H1 (cell line): ENCODE measurements around the gene INSYN2A. TPM values are rescaled to one million over a fixed set of nuclear protein-coding genes. Genes with fewer than 3 reads are reported as not detected.

Experiments
- CTCF ChIA-PET: fragments of 300-600 bp; sonication (Branson Sonifier 250); formaldehyde crosslinking; loops from one replicate; lab custom pipeline; 2021; ENCODE audit not compliant: partially characterized antibody; lab: Charles Lee
- POLR2A ChIA-PET: fragments of 300-600 bp; sonication (Branson Sonifier 250); formaldehyde crosslinking; loops from one replicate; lab custom pipeline; 2021; ENCODE audit warnings: inconsistent platforms; ENCODE audit not compliant: partially characterized antibody; lab: Charles Lee
- DNase-seq, 2 experiments: peaks; one replicate each; pipeline versions ENCODE4 v3.0.0 to v3.0.0-alpha.2; 2010 to 2022; ENCODE audit warnings: low spot score in 2 of 2, low read depth in 1 of 2, mixed read lengths in 1 of 2
- FAIRE-seq: peaks from 2 replicates; lab custom pipeline; 2011; peaks lifted over from hg19 to GRCh38; lab: Jason Lieb, UNC
- H2AFZ ChIP-seq: 2 replicates; pipeline ENCODE4 v1.8.1; 2012; ENCODE audit warnings: low read length, inconsistent platforms
- H2AK5ac ChIP-seq: 2 replicates; pipeline ENCODE4 v1.6.1; 2013; ENCODE audit warnings: low read depth, low read length
- H2BK120ac ChIP-seq: replicated peaks from 2 replicates; pipeline ENCODE3; 2013; ENCODE audit warnings: low read depth, low read length, inconsistent platforms
- H2BK12ac ChIP-seq: 2 replicates; pipeline ENCODE4 v1.6.1; 2013; ENCODE audit warnings: low read depth, low read length
- H2BK15ac ChIP-seq: 2 replicates; pipeline ENCODE4 v1.6.1; 2013; ENCODE audit warnings: low read length
- H2BK20ac ChIP-seq: 2 replicates; pipeline ENCODE4 v1.6.1; 2013; ENCODE audit warnings: low read length
- H2BK5ac ChIP-seq: 2 replicates; pipeline ENCODE4 v1.6.1; 2013; ENCODE audit warnings: low read depth, low read length
- H3K14ac ChIP-seq: 2 replicates; pipeline ENCODE4 v1.6.1; 2013; ENCODE audit warnings: inconsistent platforms; ENCODE audit not compliant: insufficient read length
- H3K18ac ChIP-seq: 2 replicates; pipeline ENCODE4 v1.6.1; 2013; ENCODE audit warnings: low read length; ENCODE audit errors: extremely low read depth
- H3K23ac ChIP-seq: 2 replicates; pipeline ENCODE4 v1.6.1; 2013; ENCODE audit warnings: inconsistent platforms; ENCODE audit not compliant: insufficient read length
- H3K23me2 ChIP-seq: 2 replicates; pipeline ENCODE4 v1.6.1; 2013; ENCODE audit warnings: low read depth, low read length
- H3K27ac ChIP-seq: 2 replicates; pipeline ENCODE4 v1.6.1; 2011; ENCODE audit warnings: low read depth, low read length, inconsistent platforms
- H3K27me3 ChIP-seq, 4 experiments: replicated peaks in 1 of 4; 1 replicate in 1 of 4; 2 replicates in 3 of 4; pipeline versions ENCODE4 v1.6.1 to v1.8.1; 2011 to 2013; ENCODE audit warnings: low read length in 3 of 4, mild to moderate bottlenecking in 3 of 4, inconsistent platforms in 2 of 4, mixed read lengths in 2 of 4, moderate library complexity in 1 of 4; ENCODE audit not compliant: control insufficient read depth in 3 of 4, insufficient read depth in 3 of 4; ENCODE audit errors: extremely low read depth in 1 of 4
- H3K36me3 ChIP-seq, 4 experiments: 2 replicates each; pipeline versions ENCODE4 v1.6.1 to v1.8.1; 2011 to 2013; ENCODE audit warnings: mild to moderate bottlenecking in 4 of 4, low read length in 3 of 4, moderate library complexity in 2 of 4, control low read depth in 1 of 4, inconsistent platforms in 1 of 4; ENCODE audit not compliant: insufficient read depth in 4 of 4, control insufficient read depth in 2 of 4
- H3K4ac ChIP-seq: replicated peaks from 2 replicates; pipeline ENCODE3; 2013; ENCODE audit warnings: low read length, low read depth, mixed read lengths, inconsistent platforms; ENCODE audit not compliant: insufficient read length
- H3K4me1 ChIP-seq, 4 experiments: replicated peaks in 1 of 4; 1 replicate in 1 of 4; 2 replicates in 3 of 4; pipeline versions ENCODE4 v1.6.1 to v1.8.1; 2011 to 2013; ENCODE audit warnings: low read length in 3 of 4, inconsistent platforms in 2 of 4, mixed read lengths in 1 of 4; ENCODE audit not compliant: insufficient read depth in 4 of 4, control insufficient read depth in 3 of 4
- H3K4me2 ChIP-seq, 2 experiments: 2 replicates each; pipeline versions ENCODE4 v1.6.1 to v1.8.1; 2011 to 2013; ENCODE audit warnings: low read depth in 2 of 2, low read length in 2 of 2, control low read depth in 1 of 2, inconsistent platforms in 1 of 2, mild to moderate bottlenecking in 1 of 2; ENCODE audit not compliant: insufficient read depth in 1 of 2
- H3K4me3 ChIP-seq, 4 experiments: fragments of 200-600, 300-600 bp in 1 of 4; sonication (generic), shearing (Covaris generic), sonication (Bioruptor Twin) in 1 of 4; 2 replicates each; pipeline versions ENCODE4 v1.5.1 to v1.8.1; 2011 to 2016; ENCODE audit warnings: low read length in 4 of 4, low read depth in 3 of 4, control low read depth in 2 of 4, inconsistent platforms in 2 of 4, mild to moderate bottlenecking in 2 of 4, mixed read lengths in 1 of 4, moderate library complexity in 1 of 4; ENCODE audit not compliant: insufficient read depth in 2 of 4; ENCODE audit errors: extremely low read depth in 1 of 4
- H3K56ac ChIP-seq: replicated peaks from 2 replicates; pipeline ENCODE3; 2013; ENCODE audit warnings: low read depth, mild to moderate bottlenecking, mixed read lengths, low read length, inconsistent platforms; ENCODE audit not compliant: insufficient read length
- H3K79me1 ChIP-seq: 2 replicates; pipeline ENCODE4 v1.6.1; 2013; ENCODE audit warnings: low read depth, low read length, control low read depth
- H3K79me2 ChIP-seq, 2 experiments: 2 replicates each; pipeline versions ENCODE4 v1.6.1 to v1.8.1; 2012 to 2013; ENCODE audit warnings: low read length in 2 of 2, mild to moderate bottlenecking in 2 of 2, inconsistent platforms in 1 of 2; ENCODE audit not compliant: insufficient read depth in 2 of 2, control insufficient read depth in 1 of 2
- H3K9ac ChIP-seq, 4 experiments: replicated peaks in 1 of 4; 1 replicate in 1 of 4; 2 replicates in 3 of 4; pipeline versions ENCODE4 v1.6.1 to v1.8.1; 2011 to 2013; ENCODE audit warnings: low read depth in 3 of 4, low read length in 3 of 4, control low read depth in 2 of 4, mild to moderate bottlenecking in 2 of 4, moderate library complexity in 2 of 4, inconsistent platforms in 1 of 4; ENCODE audit errors: extremely low read depth in 1 of 4
- H3K9me3 ChIP-seq, 2 experiments: 2 replicates each; pipeline versions ENCODE4 v1.6.1 to v1.8.1; 2012 to 2013; ENCODE audit warnings: mild to moderate bottlenecking in 2 of 2, moderate library complexity in 2 of 2, control low read depth in 1 of 2, inconsistent platforms in 1 of 2, low read depth in 1 of 2, low read length in 1 of 2, mixed read lengths in 1 of 2; ENCODE audit not compliant: insufficient read depth in 2 of 2
- H4K20me1 ChIP-seq, 2 experiments: replicated peaks in 1 of 2; 2 replicates each; pipeline versions ENCODE3 to v1.8.1; 2011 to 2013; ENCODE audit warnings: inconsistent platforms in 2 of 2, low read length in 2 of 2, mild to moderate bottlenecking in 1 of 2; ENCODE audit not compliant: insufficient read depth in 2 of 2, control insufficient read depth in 1 of 2
- H4K5ac ChIP-seq: 2 replicates; pipeline ENCODE4 v1.6.1; 2013; ENCODE audit warnings: low read length, low read depth, mixed read lengths, inconsistent platforms; ENCODE audit not compliant: insufficient read length
- H4K8ac ChIP-seq: 2 replicates; pipeline ENCODE4 v1.8.0; 2013; ENCODE audit warnings: mild to moderate bottlenecking, moderate library complexity, low read length, inconsistent platforms; ENCODE audit not compliant: insufficient read depth; ENCODE audit errors: extremely low read depth
- H4K91ac ChIP-seq: replicated peaks from 2 replicates; pipeline ENCODE3; 2013; ENCODE audit warnings: low read length, mixed read lengths, inconsistent platforms; ENCODE audit not compliant: insufficient read length
- ASH2L ChIP-seq: fragments of 200-600, 300-600 bp; sonication (generic); IDR thresholded peaks from one replicate; pipeline ENCODE4 v1.7.1; 2017; ENCODE audit warnings: low read length
- CHD1 ChIP-seq: IDR thresholded peaks from 2 replicates; pipeline ENCODE4 v1.6.1; 2012; ENCODE audit warnings: low read depth, low read length, improper control_type of control experiment
- CHD2 ChIP-seq: IDR thresholded peaks from 2 replicates; pipeline ENCODE4 v1.6.1; 2012; ENCODE audit warnings: low read length, improper control_type of control experiment
- CTBP2 ChIP-seq: IDR thresholded peaks from 2 replicates; pipeline ENCODE4 v1.7.0; 2011; ENCODE audit warnings: borderline replicate concordance, mild to moderate bottlenecking, moderate library complexity, mixed read lengths, low read length; ENCODE audit not compliant: insufficient read depth, insufficient read length
- EGR1 ChIP-seq: IDR thresholded peaks from 2 replicates; pipeline ENCODE4 v1.6.1; 2011; ENCODE audit warnings: low read depth, low read length, borderline replicate concordance
- EZH2 ChIP-seq: fragments of 200-600 bp; sonication (generic); IDR thresholded peaks from 2 replicates; pipeline ENCODE4 v1.7.1; 2012; ENCODE audit warnings: low read depth, mild to moderate bottlenecking, moderate library complexity, low read length, inconsistent platforms; ENCODE audit not compliant: severe bottlenecking
- HDAC2 ChIP-seq, 2 experiments: fragments of 300-600 bp in 1 of 2; sonication (generic) in 1 of 2; IDR thresholded peaks; 2 replicates each; pipeline ENCODE4 v1.6.1; 2011 to 2012; ENCODE audit warnings: low read depth in 2 of 2, low read length in 2 of 2, mild to moderate bottlenecking in 2 of 2, moderate library complexity in 2 of 2, borderline replicate concordance in 1 of 2, inconsistent platforms in 1 of 2
- JUND ChIP-seq: IDR thresholded peaks from 2 replicates; pipeline ENCODE4 v1.6.1; 2011; ENCODE audit warnings: mild to moderate bottlenecking, improper control_type of control experiment, low read length
- MAX ChIP-seq: IDR thresholded peaks from 2 replicates; pipeline ENCODE4 v1.6.1; 2012; ENCODE audit warnings: inconsistent platforms
- PHF8 ChIP-seq: fragments of 200-600 bp; sonication (generic); conservative IDR thresholded peaks from 2 replicates; pipeline ENCODE4 v1.7.1; 2012; ENCODE audit warnings: low read depth, mild to moderate bottlenecking, inconsistent platforms, low read length, moderate library complexity
- POLR2A ChIP-seq, 2 experiments: IDR thresholded peaks; 1 replicate in 1 of 2; 2 replicates in 1 of 2; pipeline ENCODE4 v1.6.1; 2011; ENCODE audit warnings: low read depth in 2 of 2, low read length in 2 of 2, mild to moderate bottlenecking in 2 of 2; ENCODE audit errors: control extremely low read depth in 1 of 2
- POLR2AphosphoS5 ChIP-seq: IDR thresholded peaks from 2 replicates; pipeline ENCODE4 v1.6.1; 2011; ENCODE audit warnings: low read depth, low read length
- SAP30 ChIP-seq: fragments of 300-600 bp; sonication (generic); IDR thresholded peaks from 2 replicates; pipeline ENCODE4 v1.7.1; 2012; ENCODE audit warnings: low read length, moderate library complexity, mild to moderate bottlenecking, inconsistent platforms; ENCODE audit not compliant: insufficient read depth, insufficient replicate concordance
- SIN3A ChIP-seq, 2 experiments: IDR thresholded peaks in 1 of 2; conservative IDR thresholded peaks in 1 of 2; 2 replicates each; pipeline ENCODE4 v1.6.1; 2011 to 2012; ENCODE audit warnings: low read length in 2 of 2, improper control_type of control experiment in 1 of 2, low read depth in 1 of 2, mild to moderate bottlenecking in 1 of 2
- SIRT6 ChIP-seq: IDR thresholded peaks from one replicate; pipeline ENCODE4 v1.7.1; 2012; ENCODE audit warnings: low read length, inconsistent platforms
- TEAD4 ChIP-seq: IDR thresholded peaks from 2 replicates; pipeline ENCODE4 v1.6.1; 2012; ENCODE audit warnings: low read depth, low read length, inconsistent platforms, mixed read lengths
- polyA plus RNA-seq, 7 experiments: library from polyadenylated mRNA; depleted of rRNA in 3 of 7; stranded (reverse) in 5 of 7; unstranded in 2 of 7; fragments of >200 nt in 5 of 7; fragments of 200-250 nt in 2 of 7; gene quantifications; 1 replicate in 5 of 7; 2 replicates in 1 of 7; 4 replicates in 1 of 7; pipeline versions ENCODE4 v1.2.1 to v1.2.3, GENCODE V29; 2011 to 2013; ENCODE audit warnings: missing spikeins in 2 of 7, mixed read lengths in 2 of 7
- total RNA-seq: library from RNA; stranded (reverse); fragmentation: NEBNext Ultra II Directional; extraction: Animal tissue kit (Norgen Biotek cat#: 25700); gene quantifications from 2 replicates; pipeline ENCODE4 v1.2.1, GENCODE V29; 2021

Gene INSYN2A
- total and polyA plus RNA-seq, 2 of the 8 experiments (the other 6 are each of a cell fraction or from before 2014, with no cell fraction given): 0.11 to 0.19 TPM

- Histone ChIP-seq H2BK15ac (no peak overlapping the region), H3K4me2 (no peak overlapping the region), H3K4me3 (no peak overlapping the region), H3K18ac (no peak overlapping the region), H4K8ac (no peak overlapping the region), H2AK5ac (no peak overlapping the region), H3K14ac (no peak overlapping the region), H3K23me2 (no peaks in the 10 kb centered on the region), H4K20me1 (peaks cover 2 to 5% of the 10 kb centered on the region in 2 experiments), H3K36me3 (0 out of 8 replicates have a peak, but pooled peaks cover 0 to 2% (median 0%) of the 10 kb centered on the region in 4 experiments), H3K56ac (no peak overlapping the region), H3K79me1 (no peaks in the 10 kb centered on the region), H3K27me3 (peaks cover 0 to 11% (median 2%) of the 10 kb centered on the region in 4 experiments; a peak in 5 of 7 replicates), H4K5ac (no peak overlapping the region), H3K9ac (no peak overlapping the region), H3K27ac (no peak overlapping the region), H4K91ac (no peak overlapping the region), H2BK5ac (no peak overlapping the region), H3K4ac (no peak overlapping the region), H2AFZ (no peak overlapping the region), H3K23ac (no peak overlapping the region), H2BK120ac (no peak overlapping the region), H2BK20ac (no peak overlapping the region), H3K79me2 (no peaks in the 10 kb centered on the region), H3K9me3 (no peaks in the 10 kb centered on the region), H2BK12ac (no peak overlapping the region), H3K4me1 (no peaks in the 10 kb centered on the region)
- ChIA-PET CTCF (interaction anchor here (0.7 kb wide), 1 partner anchor 126 kb away, joined by 3 read pairs; no protein-coding TSS in a partner anchor), POLR2A (no interaction called here)
- no peak for DNase-seq
- FAIRE-seq: no peak
- no peak for TF ChIP-seq TEAD4
- TF ChIP-seq ASH2L: no peak
- no peak for TF ChIP-seq SAP30
- TF ChIP-seq POLR2AphosphoS5: no peak
- no peak for TF ChIP-seq MAX
- TF ChIP-seq EGR1: no peak
- TF ChIP-seq SIRT6: no peak
- TF ChIP-seq CTBP2: no peak
- TF ChIP-seq HDAC2 (IDR thresholded peaks at IDR 0.05; ENCODE audit: borderline replicate concordance in 1 of 2, low read depth in 2 of 2, low read length in 2 of 2): no peak
- no peak for TF ChIP-seq SIN3A (conservative IDR thresholded peaks at IDR 0.05 in 1 of 2, IDR thresholded peaks at IDR 0.05 in 1 of 2; ENCODE audit: low read depth in 1 of 2, low read length in 2 of 2)
- no peak for TF ChIP-seq CHD1
- TF ChIP-seq EZH2: no peak
- no peak for TF ChIP-seq JUND
- TF ChIP-seq PHF8: no peak
- TF ChIP-seq CHD2: no peak
- TF ChIP-seq POLR2A (IDR thresholded peaks at IDR 0.05; ENCODE audit: control extremely low read depth in 1 of 2, low read depth in 2 of 2, low read length in 2 of 2): no peak
Observed at GRCh38 chr10:127189226-127189625, 7.2 kb downstream of the INSYN2A start.
